ENCODE results near the gene ULK1. TPM values are rescaled to one million over a fixed set of nuclear protein-coding genes. Genes with fewer than 3 reads are reported as not detected.

ULK1 gene
- total and polyA plus RNA-seq, 4 donors: 15.4 to 32.8 (median 22.8) TPM

DNA sequence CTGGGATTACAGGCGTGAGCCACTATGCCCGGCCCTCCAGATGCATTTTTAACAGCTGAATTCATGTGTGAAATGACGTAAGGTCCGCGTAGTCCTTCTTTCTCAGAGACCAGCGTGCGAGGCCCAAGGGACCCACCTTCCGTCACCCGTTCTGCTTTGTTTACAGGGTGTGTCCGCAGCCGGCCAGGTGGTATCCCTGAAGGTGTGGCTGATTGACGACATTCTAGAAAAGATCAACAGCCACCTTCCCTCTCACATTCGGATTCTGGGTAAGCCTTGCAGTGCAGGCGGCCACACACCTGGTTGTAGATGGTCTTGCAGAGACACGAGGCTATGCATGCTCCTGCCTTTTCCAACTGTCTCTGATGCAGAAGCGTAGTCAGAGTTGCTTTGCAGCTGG lies 44.6 kb downstream of the ULK1 start:
- WGBS, 2 donors: 93 to 94% methylated on average over 16 of the region's 16 CpGs
- Histone ChIP-seq H3K4me1 (ENCODE audit: control insufficient read depth in 5 of 5, insufficient read depth in 5 of 5, low read length in 5 of 5) (no peaks in the 10 kb centered on the region), H3K36me3 (ENCODE audit: control insufficient read depth in 4 of 4, insufficient read depth in 4 of 4, low read length in 4 of 4) (peaks cover 5 to 29% (median 12%) of the 10 kb centered on the region in 4 donors), H3K4me3 (no peak overlapping the region), H3K27me3 (ENCODE audit: control insufficient read depth in 3 of 3, insufficient read depth in 3 of 3, low read length in 2 of 3) (no peaks in the 10 kb centered on the region), H3K9ac (ENCODE audit: insufficient read depth in 1 of 2, low read length in 2 of 2) (no peak overlapping the region), H3K9me3 (ENCODE audit: control insufficient read depth in 4 of 4, insufficient read depth in 3 of 4, low read length in 3 of 4) (no peaks in the 10 kb centered on the region), H3K27ac (ENCODE audit: low read depth in 1 of 2, low read length in 1 of 2) (no peak overlapping the region)
- no peak for TF ChIP-seq CTCF (IDR thresholded peaks at IDR 0.05; ENCODE audit: control extremely low read depth, extremely low read depth)
- DNase-seq (no peak), ATAC-seq (ENCODE audit: insufficient read depth, low FRiP score) (no peak)

- ATAC-seq (ENCODE audit: insufficient read depth, low FRiP score): no peak
- H3K4me1 ChIP-seq (ENCODE audit: control insufficient read depth in 5 of 5, insufficient read depth in 5 of 5, low read length in 5 of 5): no peaks in the 10 kb centered on the region
- WGBS, 2 donors: 92 to 93% methylated on average over 8 of the region's 8 CpGs
- no peak for TF ChIP-seq CTCF (IDR thresholded peaks at IDR 0.05; ENCODE audit: control extremely low read depth, extremely low read depth)
- H3K36me3 ChIP-seq (ENCODE audit: control insufficient read depth in 4 of 4, insufficient read depth in 4 of 4, low read length in 4 of 4): peaks cover 5 to 27% (median 9%) of the 10 kb centered on the region in 4 donors
- H3K9me3 ChIP-seq (ENCODE audit: control insufficient read depth in 4 of 4, insufficient read depth in 3 of 4, low read length in 3 of 4): peaks cover 0 to 4% (median 0%) of the 10 kb centered on the region in 4 donors
- H3K4me3 ChIP-seq: no peak overlapping the region
- no peak for DNase-seq
- no peak overlapping the region for H3K9ac ChIP-seq (ENCODE audit: insufficient read depth in 1 of 2, low read length in 2 of 2)
- H3K27ac ChIP-seq (ENCODE audit: low read depth in 1 of 2, low read length in 1 of 2): no peak overlapping the region
- no peaks in the 10 kb centered on the region for H3K27me3 ChIP-seq (ENCODE audit: control insufficient read depth in 3 of 3, insufficient read depth in 3 of 3, low read length in 2 of 3)
Observed at GRCh38 chr12:131940141-131940547, 45.7 kb downstream of the ULK1 start.

DNA sequence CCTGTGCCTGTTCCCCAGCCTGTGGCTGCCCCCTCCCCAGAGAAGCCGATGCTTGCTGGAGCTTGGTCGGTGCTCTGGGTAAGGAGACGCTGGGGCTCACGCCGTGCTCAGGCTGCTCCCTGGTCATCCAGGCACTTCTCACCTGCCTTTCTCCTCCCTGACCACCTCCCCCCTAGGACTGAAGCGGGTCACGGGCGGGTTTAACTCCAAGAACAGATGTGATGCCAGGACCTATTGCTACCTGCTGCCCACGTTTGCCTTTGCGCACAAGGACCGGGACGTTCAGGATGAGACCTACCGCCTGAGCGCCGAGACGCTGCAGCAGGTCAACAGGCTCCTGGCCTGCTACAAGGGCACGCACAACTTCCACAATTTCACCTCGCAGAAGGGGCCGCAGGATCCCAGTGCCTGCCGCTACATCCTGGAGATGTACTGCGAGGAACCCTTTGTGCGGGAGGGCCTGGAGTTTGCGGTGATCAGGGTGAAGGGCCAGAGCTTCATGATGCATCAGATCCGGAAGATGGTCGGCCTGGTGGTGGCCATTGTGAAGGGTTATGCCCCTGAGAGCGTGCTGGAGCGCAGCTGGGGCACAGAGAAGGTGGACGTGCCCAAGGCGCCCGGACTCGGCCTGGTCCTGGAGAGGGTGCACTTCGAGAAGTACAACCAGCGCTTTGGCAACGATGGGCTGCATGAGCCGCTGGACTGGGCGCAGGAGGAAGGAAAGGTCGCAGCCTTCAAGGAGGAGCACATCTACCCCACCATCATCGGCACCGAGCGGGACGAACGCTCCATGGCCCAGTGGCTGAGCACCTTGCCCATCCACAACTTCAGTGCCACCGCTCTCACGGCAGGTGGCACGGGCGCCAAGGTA lies 46.9 kb downstream of the ULK1 start:
- H3K4me1 ChIP-seq (ENCODE audit: control insufficient read depth in 5 of 5, insufficient read depth in 5 of 5, low read length in 5 of 5): no peaks in the 10 kb centered on the region
- no peak for DNase-seq
- H3K36me3 ChIP-seq (ENCODE audit: control insufficient read depth in 4 of 4, insufficient read depth in 4 of 4, low read length in 4 of 4): peaks cover 5 to 27% (median 9%) of the 10 kb centered on the region in 4 donors
- H3K9me3 ChIP-seq (ENCODE audit: control insufficient read depth in 4 of 4, insufficient read depth in 3 of 4, low read length in 3 of 4): peaks cover 0 to 4% (median 0%) of the 10 kb centered on the region in 4 donors
- no peaks in the 10 kb centered on the region for H3K27me3 ChIP-seq (ENCODE audit: control insufficient read depth in 3 of 3, insufficient read depth in 3 of 3, low read length in 2 of 3)
- WGBS, 2 donors: 96% methylated on average over 46 of the region's 46 CpGs
- no peak overlapping the region for H3K9ac ChIP-seq (ENCODE audit: insufficient read depth in 1 of 2, low read length in 2 of 2)
- H3K27ac ChIP-seq (ENCODE audit: low read depth in 1 of 2, low read length in 1 of 2): no peak overlapping the region
- ATAC-seq (ENCODE audit: insufficient read depth, low FRiP score): no peak
- no peak for TF ChIP-seq CTCF (IDR thresholded peaks at IDR 0.05; ENCODE audit: control extremely low read depth, extremely low read depth)
- no peak overlapping the region for H3K4me3 ChIP-seq
